Measurements from ENCODE around the gene SMIM41. TPM values are rescaled to one million over a fixed set of nuclear protein-coding genes. Genes with fewer than 3 reads are reported as not detected.

The SMIM41 gene
- total and polyA plus RNA-seq, 3 donors from 2014 or later, result 2.6 to 21.7 (median 15.6) TPM

DNA sequence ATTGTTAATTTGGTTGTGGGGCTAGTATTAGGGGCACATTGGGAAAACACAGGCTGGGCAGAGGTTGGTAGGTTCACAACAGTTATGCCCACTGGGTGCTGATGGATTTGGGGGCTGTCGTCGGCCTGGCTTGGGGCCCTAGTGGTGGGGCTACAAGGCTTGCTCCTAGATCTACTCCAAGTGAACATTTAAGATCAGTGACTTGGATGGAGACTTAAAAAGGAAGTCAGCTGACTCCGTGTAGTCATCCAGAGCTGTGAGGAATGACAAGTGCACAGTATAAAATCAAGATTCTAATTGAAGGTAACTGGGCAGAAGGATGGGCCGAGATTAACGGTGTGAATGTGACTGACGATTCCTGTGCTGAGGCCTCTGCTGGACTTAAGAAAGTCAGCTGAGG lies 41.1 kb upstream of the SMIM41 start:
- H3K4me3 ChIP-seq, result peak overlapping the region in 1 of 2 donors; percentile 81
- H3K4me1 ChIP-seq, result peaks cover 64% of the 10 kb centered on the region
- WGBS, 2 donors, result 42 to 65% methylated on average over 6 of the region's 6 CpGs
- H3K27me3 ChIP-seq, result no peaks in the 10 kb centered on the region
- H3K9me3 ChIP-seq, result no peaks in the 10 kb centered on the region
- DNase-seq, result no peak
- no peaks in the 10 kb centered on the region for H3K36me3 ChIP-seq (ENCODE audit: low read depth, missing control alignments)
- peak overlapping the region; percentile 92 to 94 for H3K27ac ChIP-seq
- TF ChIP-seq POLR2A (IDR thresholded peaks at IDR 0.05), result no peak
- TF ChIP-seq, protein P1, sequence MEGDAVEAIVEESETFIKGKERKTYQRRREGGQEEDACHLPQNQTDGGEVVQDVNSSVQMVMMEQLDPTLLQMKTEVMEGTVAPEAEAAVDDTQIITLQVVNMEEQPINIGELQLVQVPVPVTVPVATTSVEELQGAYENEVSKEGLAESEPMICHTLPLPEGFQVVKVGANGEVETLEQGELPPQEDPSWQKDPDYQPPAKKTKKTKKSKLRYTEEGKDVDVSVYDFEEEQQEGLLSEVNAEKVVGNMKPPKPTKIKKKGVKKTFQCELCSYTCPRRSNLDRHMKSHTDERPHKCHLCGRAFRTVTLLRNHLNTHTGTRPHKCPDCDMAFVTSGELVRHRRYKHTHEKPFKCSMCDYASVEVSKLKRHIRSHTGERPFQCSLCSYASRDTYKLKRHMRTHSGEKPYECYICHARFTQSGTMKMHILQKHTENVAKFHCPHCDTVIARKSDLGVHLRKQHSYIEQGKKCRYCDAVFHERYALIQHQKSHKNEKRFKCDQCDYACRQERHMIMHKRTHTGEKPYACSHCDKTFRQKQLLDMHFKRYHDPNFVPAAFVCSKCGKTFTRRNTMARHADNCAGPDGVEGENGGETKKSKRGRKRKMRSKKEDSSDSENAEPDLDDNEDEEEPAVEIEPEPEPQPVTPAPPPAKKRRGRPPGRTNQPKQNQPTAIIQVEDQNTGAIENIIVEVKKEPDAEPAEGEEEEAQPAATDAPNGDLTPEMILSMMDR (IDR thresholded peaks at IDR 0.05), result no peak
- intact Hi-C loops (cut with DNase I; ENCODE audit: low total_unique reads), result no loop called here

DNA sequence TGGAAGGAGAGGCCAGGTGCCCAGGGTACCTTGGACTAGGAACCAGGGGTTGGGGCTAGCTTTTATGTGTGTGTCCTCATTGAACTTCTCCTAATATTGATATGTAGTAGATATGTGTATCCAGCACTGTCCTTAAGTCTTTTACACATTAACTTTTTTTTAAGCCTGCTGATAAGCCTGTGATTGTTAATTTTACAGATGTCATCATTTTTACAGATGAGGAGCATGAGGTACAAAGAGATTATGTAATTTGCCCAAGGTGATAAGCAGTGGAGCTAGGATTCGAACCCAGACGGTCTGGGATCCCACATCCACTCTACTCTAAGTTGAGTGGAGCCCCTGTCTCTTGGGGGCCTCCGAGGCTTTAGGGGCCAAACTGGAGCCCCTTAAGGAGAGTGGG lies 38.5 kb upstream of the SMIM41 start:
- Histone ChIP-seq H3K36me3 (ENCODE audit: low read depth, missing control alignments) (no peaks in the 10 kb centered on the region), H3K27me3 (no peaks in the 10 kb centered on the region), H3K27ac (peak overlapping the region in 1 of 2 donors; percentile 17), H3K9me3 (no peaks in the 10 kb centered on the region), H3K4me3 (no peak overlapping the region), H3K4me1 (peaks cover 84% of the 10 kb centered on the region)
- WGBS, 2 donors, result 79 to 87% methylated on average over 3 of the region's 3 CpGs
- no peak for DNase-seq
- TF ChIP-seq, protein P1 (IDR thresholded peaks at IDR 0.05), result no peak
- TF ChIP-seq POLR2A (IDR thresholded peaks at IDR 0.05), result no peak
- intact Hi-C loops (cut with DNase I; ENCODE audit: low total_unique reads), result no loop called here

DNA sequence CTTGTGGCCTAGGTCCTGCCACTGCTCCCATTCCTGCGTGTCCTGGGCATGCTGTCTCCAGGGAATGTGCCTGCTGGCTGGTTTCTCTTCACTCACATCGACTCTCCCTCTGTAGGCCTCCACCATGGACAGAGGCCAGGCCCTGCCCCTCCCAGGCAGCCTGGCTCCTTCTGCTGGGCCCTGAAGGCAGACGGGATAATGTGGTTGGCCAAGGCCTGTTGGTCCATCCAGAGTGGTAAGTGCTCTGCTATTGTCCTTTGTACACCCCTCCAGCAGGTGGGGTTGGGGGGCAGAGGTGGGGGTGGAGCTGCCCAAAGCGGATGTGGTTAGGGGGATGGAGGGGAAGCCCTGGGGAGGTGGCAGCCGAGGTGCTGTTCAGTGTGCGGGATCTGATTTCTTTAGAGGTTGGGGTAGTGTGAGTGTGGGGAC lies 37.8 kb upstream of the SMIM41 start:
- peak; percentile 67 for DNase-seq

DNA sequence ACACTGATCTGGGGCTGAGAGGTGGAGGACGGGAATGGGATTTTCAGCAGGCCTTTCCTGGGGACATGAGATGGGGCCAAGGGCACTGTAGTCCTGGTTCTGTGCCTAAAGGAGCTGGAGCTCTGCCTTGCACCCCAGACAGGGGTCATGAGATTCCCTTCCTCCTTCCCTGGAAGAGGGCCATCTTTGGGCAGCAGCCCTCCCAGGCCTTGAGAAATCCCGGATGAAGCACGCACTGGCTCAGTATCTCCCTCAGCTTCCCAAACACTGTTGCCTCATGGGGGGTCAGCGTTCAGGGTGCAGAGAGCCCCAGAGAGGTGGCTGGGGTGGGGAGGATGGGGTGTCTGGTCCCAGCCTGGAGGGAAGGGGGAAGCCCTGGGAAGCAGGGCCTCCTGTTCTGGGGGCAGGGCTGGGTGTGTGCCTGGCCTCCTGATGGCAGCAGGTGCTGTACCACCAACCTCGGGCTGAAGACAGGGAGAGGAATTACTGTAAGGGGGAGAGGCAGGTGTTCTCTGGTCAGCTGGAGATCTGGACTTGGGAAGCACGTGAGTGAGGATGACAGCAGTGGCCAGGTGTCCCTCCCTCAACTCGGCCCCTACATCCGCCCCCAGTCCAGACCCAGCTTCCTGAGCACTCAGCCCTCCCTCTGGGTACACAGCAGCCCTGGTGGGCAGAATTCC lies 36.7 kb upstream of the SMIM41 start:
- Histone ChIP-seq H3K4me3 (no peak overlapping the region), H3K27ac (peak overlapping the region; percentile 87 to 88), H3K36me3 (ENCODE audit: low read depth, missing control alignments) (no peaks in the 10 kb centered on the region), H3K27me3 (no peaks in the 10 kb centered on the region), H3K9me3 (no peaks in the 10 kb centered on the region), H3K4me1 (peaks cover 81% of the 10 kb centered on the region)
- TF ChIP-seq, protein P1 (IDR thresholded peaks at IDR 0.05), result no peak
- no peak for TF ChIP-seq POLR2A (IDR thresholded peaks at IDR 0.05)
- WGBS, 2 donors, result 45 to 57% methylated on average over 6 to 8 of the region's 8 CpGs
- peak; percentile 41 for DNase-seq
- intact Hi-C loops (cut with DNase I; ENCODE audit: low total_unique reads), result no loop called here

More for the DNA sequence above, 37.8 kb upstream of the SMIM41 start:
- H3K27ac ChIP-seq, result peak overlapping the region; percentile 87 to 88
- H3K9me3 ChIP-seq, result no peaks in the 10 kb centered on the region
- no peaks in the 10 kb centered on the region for H3K27me3 ChIP-seq
- H3K4me3 ChIP-seq, result no peak overlapping the region
- TF ChIP-seq, protein P1 (IDR thresholded peaks at IDR 0.05), result no peak
- no peak for TF ChIP-seq POLR2A (IDR thresholded peaks at IDR 0.05)
- intact Hi-C loops (cut with DNase I; ENCODE audit: low total_unique reads), result no loop called here
- no peaks in the 10 kb centered on the region for H3K36me3 ChIP-seq (ENCODE audit: low read depth, missing control alignments)
- H3K4me1 ChIP-seq, result peaks cover 84% of the 10 kb centered on the region
- 55 to 80% methylated on average over 6 of the region's 6 CpGs for WGBS, 2 donors

Data from testis (tissue), 3 donors.